Left lung (tissue), 10 donors: Measurements from ENCODE around the gene SQOR. TPM values are rescaled to one million over a fixed set of nuclear protein-coding genes. Genes with fewer than 3 reads are reported as not detected.

Source experiments
- ATAC-seq: fragments of 200-7000 bp; cut with Tn5 transposase; one replicate; pipeline ENCODE4 v1.9.1; 2020; ENCODE audit warnings: moderate library complexity
- DNase-seq, 4 donors: peaks; one replicate each; pipeline ENCODE4 v3.0.0-alpha.2; 2013 to 2020
- H3K27ac ChIP-seq, 2 donors: fragments of 200-600 bp; sonication (generic) in 1 of 2; one replicate each; pipeline versions ENCODE4 v1.5.0 to v1.8.0; 2020 to 2021
- H3K27me3 ChIP-seq, 2 donors: fragments of 200-600 bp; sonication (generic) in 1 of 2; one replicate each; pipeline versions ENCODE4 v1.5.0 to v1.8.0; 2020 to 2021
- H3K36me3 ChIP-seq, 2 donors: fragments of 200-600 bp; sonication (generic) in 1 of 2; one replicate each; pipeline versions ENCODE4 v1.5.0 to v1.8.0; 2020 to 2021
- H3K4me1 ChIP-seq, 2 donors: fragments of 200-600 bp; one replicate each; pipeline ENCODE4 v1.8.0; 2021
- H3K4me3 ChIP-seq, 2 donors: fragments of 200-600 bp; sonication (generic) in 1 of 2; one replicate each; pipeline versions ENCODE4 v1.5.0 to v1.8.0; 2020 to 2021; ENCODE audit warnings: mild to moderate bottlenecking in 1 of 2
- H3K9me3 ChIP-seq, 2 donors: fragments of 200-600 bp; sonication (generic) in 1 of 2; one replicate each; pipeline versions ENCODE4 v1.5.0 to v1.8.0; 2020 to 2021
- intact Hi-C, 2 donors: fragments of 100-400 bp; cut with DNase I; formaldehyde crosslinking; loops; one replicate each; pipeline versions ENCODE4 v1.11.2 to v1.14.2; 2022
- polyA plus RNA-seq, 6 donors: library from polyadenylated mRNA; unstranded; fragments of 120-200 nt; gene quantifications; one replicate each; pipeline ENCODE4 v1.2.1, GENCODE V29; 2013; ENCODE audit not compliant: insufficient read length in 6 of 6
- total RNA-seq, 2 donors: library from RNA; stranded (reverse); fragmentation: NEBNext Ultra II Directional; extraction: Animal tissue kit (Norgen Biotek cat#: 25700); gene quantifications; one replicate each; pipeline ENCODE4 v1.2.1, GENCODE V29; 2021
- TF ChIP-seq, protein P1 (sequence below), 2 donors: fragments of 200-600 bp; sonication (generic) in 1 of 2; IDR thresholded peaks; one replicate each; pipeline versions ENCODE4 v1.5.0 to v1.8.0; 2021; ENCODE audit warnings: antibody characterized with exemption in 2 of 2
- donor health status: DM: no; HTN: yes; CAD: no.
- donor health status: DM: no; HTN: no; CAD: no.

Gene SQOR
- total and polyA plus RNA-seq, 8 donors, result 9.3 to 116 (median 12.0) TPM

DNA sequence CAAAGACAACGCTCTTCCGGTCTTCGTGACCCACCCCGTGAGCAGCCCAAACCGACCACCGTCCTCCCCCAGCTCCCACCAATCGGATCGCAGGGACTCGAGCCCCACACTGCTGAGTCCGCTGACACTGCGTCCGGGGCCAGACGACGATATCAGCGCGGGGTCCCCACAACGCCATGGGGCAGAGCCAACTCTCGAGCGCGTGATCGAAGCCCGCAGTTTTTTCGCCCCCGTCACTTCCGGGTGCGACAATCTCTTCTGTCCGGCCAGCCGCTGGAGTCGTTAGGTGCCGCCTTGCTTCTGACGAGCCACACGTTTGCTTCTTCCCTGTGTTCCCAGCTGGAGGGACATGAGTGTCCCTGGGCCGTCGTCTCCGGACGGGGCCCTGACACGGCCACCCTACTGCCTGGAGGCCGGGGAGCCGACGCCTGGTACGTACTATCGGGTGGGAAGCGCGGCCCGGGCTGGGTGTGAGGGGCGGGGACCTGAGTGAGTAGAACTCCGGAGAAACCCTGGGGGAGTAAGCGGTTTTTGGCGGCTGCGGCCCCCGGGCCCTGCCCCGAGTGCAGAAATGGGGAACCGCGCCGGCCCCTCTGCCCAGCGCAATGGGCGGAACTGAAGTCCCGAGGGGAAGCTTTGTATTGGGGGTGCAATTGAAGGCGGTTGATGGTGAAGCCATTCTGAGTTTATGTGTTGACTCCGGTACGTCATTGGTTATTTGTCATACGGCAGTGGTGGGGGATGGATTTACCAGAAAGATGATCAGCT, 47.5 kb upstream of the SQOR start, which contains the start of gene BLOC1S6:
Gene BLOC1S6 (plus strand): TSS at position 285 of the 768 bp plus-strand sequence. CDS start 65 bp downstream, at position 350.
- TF ChIP-seq, protein P1, sequence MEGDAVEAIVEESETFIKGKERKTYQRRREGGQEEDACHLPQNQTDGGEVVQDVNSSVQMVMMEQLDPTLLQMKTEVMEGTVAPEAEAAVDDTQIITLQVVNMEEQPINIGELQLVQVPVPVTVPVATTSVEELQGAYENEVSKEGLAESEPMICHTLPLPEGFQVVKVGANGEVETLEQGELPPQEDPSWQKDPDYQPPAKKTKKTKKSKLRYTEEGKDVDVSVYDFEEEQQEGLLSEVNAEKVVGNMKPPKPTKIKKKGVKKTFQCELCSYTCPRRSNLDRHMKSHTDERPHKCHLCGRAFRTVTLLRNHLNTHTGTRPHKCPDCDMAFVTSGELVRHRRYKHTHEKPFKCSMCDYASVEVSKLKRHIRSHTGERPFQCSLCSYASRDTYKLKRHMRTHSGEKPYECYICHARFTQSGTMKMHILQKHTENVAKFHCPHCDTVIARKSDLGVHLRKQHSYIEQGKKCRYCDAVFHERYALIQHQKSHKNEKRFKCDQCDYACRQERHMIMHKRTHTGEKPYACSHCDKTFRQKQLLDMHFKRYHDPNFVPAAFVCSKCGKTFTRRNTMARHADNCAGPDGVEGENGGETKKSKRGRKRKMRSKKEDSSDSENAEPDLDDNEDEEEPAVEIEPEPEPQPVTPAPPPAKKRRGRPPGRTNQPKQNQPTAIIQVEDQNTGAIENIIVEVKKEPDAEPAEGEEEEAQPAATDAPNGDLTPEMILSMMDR (IDR thresholded peaks at IDR 0.05), result no peak
- H3K27ac ChIP-seq, result peak within 1 kb of the TSS; percentile 96 to 99
- peak; percentile 90 for ATAC-seq
- no peaks in the 10 kb centered on the region for H3K9me3 ChIP-seq
- peaks cover 0 to 2% of the 10 kb centered on the region in 2 donors for H3K36me3 ChIP-seq
- H3K4me3 ChIP-seq, result peak within 1 kb of the TSS; percentile 72 to 83
- intact Hi-C loops, result no loop called here
- H3K4me1 ChIP-seq, result peaks cover 15 to 56% of the 10 kb centered on the region in 2 donors
- no peaks in the 10 kb centered on the region for H3K27me3 ChIP-seq
- DNase-seq, result peak; percentile 91 to 96 (median 95)

DNA sequence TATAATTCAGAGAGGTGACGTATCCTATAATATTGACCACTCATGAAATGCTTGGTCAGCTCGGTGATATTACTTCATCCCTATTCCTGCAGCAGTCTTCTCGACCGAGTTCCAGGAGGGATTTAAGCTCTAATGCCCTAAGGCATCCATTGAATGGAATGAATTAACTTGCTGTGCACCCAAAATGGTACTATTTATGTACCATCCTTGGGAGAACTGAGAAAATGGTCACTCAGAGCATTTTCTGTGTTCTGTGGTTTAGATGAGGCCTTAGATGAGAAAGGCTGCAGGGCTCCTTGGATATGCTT, 47.0 kb upstream of the SQOR start:
- Histone ChIP-seq H3K9me3 (no peaks in the 10 kb centered on the region), H3K4me3 (peak overlapping the region; percentile 72 to 83), H3K27ac (peak overlapping the region; percentile 96 to 99), H3K4me1 (peaks cover 15 to 56% of the 10 kb centered on the region in 2 donors), H3K36me3 (peaks cover 0 to 7% of the 10 kb centered on the region in 2 donors), H3K27me3 (no peaks in the 10 kb centered on the region)
- ATAC-seq, result no peak
- no peak for DNase-seq
- intact Hi-C loops, result no loop called here
- TF ChIP-seq, protein P1 (IDR thresholded peaks at IDR 0.05), result no peak

GRCh38 chr15:45588219-45588875, 46.5 kb upstream of the SQOR start:
- TF ChIP-seq, protein P1 (IDR thresholded peaks at IDR 0.05), result no peak
- H3K9me3 ChIP-seq, result no peaks in the 10 kb centered on the region
- intact Hi-C loops, result no loop called here
- peak overlapping the region; percentile 72 to 83 for H3K4me3 ChIP-seq
- DNase-seq, result no peak
- H3K27me3 ChIP-seq, result no peaks in the 10 kb centered on the region
- ATAC-seq, result no peak
- peak overlapping the region; percentile 96 to 99 for H3K27ac ChIP-seq
- H3K36me3 ChIP-seq, result peaks cover 0 to 10% of the 10 kb centered on the region in 2 donors
- H3K4me1 ChIP-seq, result peaks cover 15 to 54% of the 10 kb centered on the region in 2 donors

DNA sequence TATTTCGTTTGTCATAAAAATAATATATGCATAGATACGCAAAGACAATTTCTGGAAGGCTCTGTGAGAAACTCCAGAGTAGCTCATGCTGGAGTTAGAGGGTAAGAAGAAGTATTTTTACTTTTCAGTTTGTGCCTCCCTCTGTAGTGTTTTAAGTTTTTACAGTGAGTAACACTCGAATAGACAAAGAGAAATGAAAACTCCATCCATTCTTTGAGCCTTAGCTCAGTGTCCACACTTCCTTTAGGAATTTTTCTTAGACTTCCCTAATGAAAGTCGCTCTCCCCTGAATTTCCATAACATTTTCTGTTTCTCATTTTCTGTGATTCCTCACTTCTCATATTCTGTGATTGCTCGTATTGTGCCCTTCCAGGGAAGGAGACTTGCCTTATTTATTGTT, 45.6 kb upstream of the SQOR start:
- no peak overlapping the region for H3K27ac ChIP-seq
- no peak overlapping the region for H3K4me3 ChIP-seq
- H3K36me3 ChIP-seq, result peaks cover 0 to 14% of the 10 kb centered on the region in 2 donors
- H3K9me3 ChIP-seq, result no peaks in the 10 kb centered on the region
- H3K27me3 ChIP-seq, result no peaks in the 10 kb centered on the region
- intact Hi-C loops, result no loop called here
- DNase-seq (no peak), ATAC-seq (no peak)
- TF ChIP-seq, protein P1 (IDR thresholded peaks at IDR 0.05), result no peak
- H3K4me1 ChIP-seq, result peaks cover 15 to 50% of the 10 kb centered on the region in 2 donors

GRCh38 chr15:45594319-45594718, 40.5 kb upstream of the SQOR start:
- Histone ChIP-seq H3K4me1 (peaks cover 4 to 19% of the 10 kb centered on the region in 2 donors), H3K4me3 (no peak overlapping the region), H3K36me3 (peaks cover 0 to 38% of the 10 kb centered on the region in 2 donors), H3K27me3 (no peaks in the 10 kb centered on the region), H3K9me3 (no peaks in the 10 kb centered on the region), H3K27ac (no peak overlapping the region)
- intact Hi-C loops, result no loop called here
- DNase-seq (no peak), ATAC-seq (no peak)
- TF ChIP-seq, protein P1 (IDR thresholded peaks at IDR 0.05), result no peak
